ENCODE results near the gene MAZ.

- no peak for TF ChIP-seq CTCF (IDR thresholded peaks at IDR 0.05; ENCODE audit: insufficient read depth, low read depth, low read length)
- no peak for TF ChIP-seq EZH2 (IDR thresholded peaks at IDR 0.05; ENCODE audit: insufficient read depth, low read length)
These were observed 13.2 kb downstream of the MAZ start for GRCh38 chr16:29819506-29819905.

All from astrocyte (in vitro differentiated cells and primary cell).